NCI-H2107 treated with DMSO at 0.1 percent for 48 hours (cell line): ENCODE data around the gene HOXA10.

Source experiments
- DNase-seq: peaks from one replicate; lab custom pipeline; 2025; ENCODE audit not compliant: unreplicated experiment; lab: John Stamatoyannopoulos, UW

Gene HOXA10

GRCh38 chr7:27191833-27192545, 17.9 kb upstream of the HOXA10 start:
- DNase-seq = no peak

GRCh38 chr7:27191161-27191731, 17.1 kb upstream of the HOXA10 start:
- no peak for DNase-seq

- DNase-seq = no peak
These were observed 16.1 kb upstream of the HOXA10 start for GRCh38 chr7:27189997-27190748.

DNA sequence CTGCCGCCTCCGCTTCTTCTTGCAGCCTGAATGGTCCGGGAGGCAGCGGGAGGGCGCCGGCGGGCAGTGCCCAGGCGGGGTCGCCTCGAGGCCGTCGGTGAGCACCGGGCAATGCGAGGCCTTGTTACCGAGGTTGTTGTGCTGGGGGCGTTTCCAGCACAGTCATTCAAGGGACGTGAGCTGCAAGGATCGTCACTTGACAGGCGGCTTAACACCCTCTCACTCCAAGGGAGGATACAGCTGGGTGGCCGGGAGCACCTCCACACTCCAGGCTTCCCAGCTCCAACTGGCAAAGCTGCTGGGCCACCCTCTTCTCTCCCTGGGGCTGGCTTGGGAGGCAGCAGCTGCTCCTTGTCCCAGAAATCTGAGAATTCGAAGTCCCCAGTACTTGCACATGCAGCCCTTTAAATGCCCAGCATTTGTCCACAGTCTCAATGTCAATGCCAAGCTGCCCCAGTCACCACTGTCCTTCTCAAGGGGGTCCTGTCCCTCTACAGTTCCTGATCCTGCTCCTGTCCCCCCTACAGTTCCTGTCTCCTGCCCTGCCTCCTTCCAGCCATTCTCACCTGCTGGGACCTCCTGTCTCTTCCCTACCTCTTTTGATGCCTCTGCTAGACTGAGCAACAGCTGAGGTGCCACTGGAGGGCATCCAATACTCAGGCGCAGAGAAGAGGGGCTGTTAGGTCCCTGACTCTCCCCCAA, 15.3 kb upstream of the HOXA10 start:
- no peak for DNase-seq

DNA sequence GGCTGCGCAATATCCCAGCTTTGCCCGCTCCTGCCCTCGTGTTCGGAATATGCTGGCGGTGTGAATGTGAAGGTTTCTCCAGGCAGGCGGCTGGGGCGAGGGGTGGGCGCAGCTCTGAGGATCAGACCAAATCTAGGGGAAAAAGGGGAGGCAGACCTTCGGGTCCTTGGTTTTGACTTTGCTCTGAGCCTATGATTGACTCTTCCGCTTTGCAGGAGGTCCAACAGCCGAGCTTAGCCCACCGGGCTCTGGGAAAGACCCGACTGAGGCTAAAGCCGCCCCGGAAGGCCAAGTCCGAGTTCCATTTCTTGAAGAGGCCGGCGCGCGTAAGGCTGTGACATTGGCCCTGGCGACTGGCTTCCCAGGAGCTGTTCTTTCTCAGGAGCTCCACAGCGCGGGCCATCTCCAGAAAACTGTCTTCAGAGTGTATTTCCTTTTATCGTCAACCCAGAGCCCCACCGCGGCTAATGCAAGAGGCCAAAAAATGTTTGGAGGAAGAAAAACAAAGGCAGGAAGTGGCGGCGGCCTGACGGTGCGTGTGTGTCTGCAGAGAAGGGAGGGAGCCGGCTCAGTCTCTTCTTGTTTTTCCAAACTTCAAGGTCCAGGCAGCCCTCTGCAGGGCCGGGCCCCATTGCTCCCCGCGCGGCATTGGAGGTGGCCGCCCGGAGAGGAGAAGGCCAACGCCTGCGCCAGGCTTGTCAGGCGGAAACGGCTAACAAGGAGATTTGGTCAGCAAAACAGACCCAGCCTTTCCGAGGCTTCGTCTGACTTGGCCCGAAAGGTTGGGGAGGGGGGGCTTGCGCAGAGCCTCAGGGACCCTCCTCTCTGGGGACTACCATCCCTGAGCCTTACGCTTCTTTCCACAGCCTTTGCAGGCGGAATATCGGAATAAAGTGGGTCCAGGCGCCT, 14.5 kb upstream of the HOXA10 start:
- DNase-seq = no peak

DNA sequence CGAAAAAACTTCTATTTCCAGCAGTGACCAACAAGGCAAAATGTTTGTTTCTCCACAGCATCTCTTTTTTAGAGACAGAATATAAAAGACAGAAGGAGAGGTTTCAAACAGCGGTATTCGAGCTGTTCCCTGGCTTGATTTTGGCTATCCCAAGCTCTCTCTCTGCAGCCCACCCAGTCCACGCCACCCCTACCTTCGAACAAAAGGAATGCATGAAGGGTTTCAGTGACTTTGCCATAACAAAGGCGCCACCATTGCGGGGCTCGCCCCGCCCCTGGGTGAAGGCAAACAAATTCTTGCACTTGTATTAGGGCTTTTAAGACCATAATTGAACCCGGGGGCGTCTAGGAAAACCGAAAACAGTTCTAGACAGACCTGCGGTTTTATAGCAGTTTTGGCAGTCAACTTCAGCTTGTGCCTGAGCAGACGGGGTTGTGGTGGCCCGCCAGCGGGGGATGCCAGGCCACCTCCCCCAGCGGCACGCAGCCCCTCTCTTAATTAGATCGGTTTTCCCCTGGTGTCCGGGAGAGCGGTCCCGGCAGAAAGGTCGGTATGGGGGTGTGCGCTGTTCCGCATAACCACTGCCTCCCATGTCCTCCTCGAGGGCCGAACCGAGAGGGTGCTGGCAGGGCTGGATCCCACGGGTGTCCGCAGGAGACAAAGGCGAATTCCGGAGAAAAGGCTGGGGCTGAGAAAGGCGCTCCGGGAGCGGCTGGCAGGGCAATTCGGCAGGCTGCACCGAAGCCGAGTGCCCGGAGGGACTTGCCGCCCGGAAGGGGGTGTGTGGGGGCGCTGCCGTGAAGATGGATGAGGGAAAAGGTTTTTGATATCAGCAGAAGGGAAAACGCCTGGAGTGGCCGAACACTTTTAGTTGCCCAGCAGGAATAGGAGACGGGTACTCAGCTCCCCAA, 13.6 kb upstream of the HOXA10 start:
- DNase-seq = no peak

DNA sequence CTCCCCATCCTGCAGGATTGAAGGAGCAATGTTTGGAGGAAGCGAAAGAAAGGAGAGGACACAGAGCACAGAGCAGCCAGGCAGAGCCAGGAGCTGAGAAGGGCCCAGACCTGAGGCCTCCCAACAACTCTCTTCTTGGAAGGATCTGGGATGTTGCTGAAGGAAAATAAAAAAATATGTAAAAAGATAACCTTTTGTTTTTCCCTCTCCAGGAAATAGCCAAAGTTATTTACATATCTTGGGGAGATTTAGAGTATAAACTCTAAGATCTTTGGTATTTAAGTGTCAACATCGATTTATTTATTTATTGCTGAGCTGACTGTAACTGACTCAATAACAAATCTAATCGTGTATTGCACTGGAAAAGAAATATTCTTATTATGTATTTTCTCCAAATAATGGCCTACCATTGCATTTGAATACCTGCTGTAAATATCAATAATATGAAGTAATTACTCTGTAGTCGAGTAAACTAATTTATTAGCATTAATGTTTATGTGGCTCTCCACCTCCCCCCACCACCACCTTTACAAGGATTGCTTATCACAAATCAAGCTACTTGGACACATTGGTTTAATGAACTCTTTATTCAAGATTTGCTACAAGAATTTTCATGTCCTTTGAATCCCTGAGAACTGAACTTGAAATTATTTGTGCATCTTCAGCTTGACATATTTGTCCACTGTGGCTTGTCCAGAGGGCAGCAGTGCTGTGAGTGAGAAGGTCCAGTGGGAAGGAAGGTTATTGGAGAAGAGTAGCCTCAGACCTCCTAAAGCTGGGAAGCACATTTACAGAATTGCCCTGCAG, 12.8 kb upstream of the HOXA10 start:
- no peak for DNase-seq

GRCh38 chr7:27185854-27186667, 11.9 kb upstream of the HOXA10 start:
- no peak for DNase-seq

GRCh38 chr7:27185013-27185853, 11.1 kb upstream of the HOXA10 start, which contains the start of gene HOXA11:
Gene HOXA11 (minus strand): TSS chr7:27185232. CDS start chr7:27185144, 88 bp downstream.
- no peak for DNase-seq

GRCh38 chr7:27184337-27185012, 10.4 kb upstream of the HOXA10 start:
- no peak for DNase-seq

- DNase-seq = no peak
These were observed 9.7 kb upstream of the HOXA10 start for GRCh38 chr7:27183682-27184336.

GRCh38 chr7:27182861-27183681, 9.0 kb upstream of the HOXA10 start:
- no peak for DNase-seq

DNA sequence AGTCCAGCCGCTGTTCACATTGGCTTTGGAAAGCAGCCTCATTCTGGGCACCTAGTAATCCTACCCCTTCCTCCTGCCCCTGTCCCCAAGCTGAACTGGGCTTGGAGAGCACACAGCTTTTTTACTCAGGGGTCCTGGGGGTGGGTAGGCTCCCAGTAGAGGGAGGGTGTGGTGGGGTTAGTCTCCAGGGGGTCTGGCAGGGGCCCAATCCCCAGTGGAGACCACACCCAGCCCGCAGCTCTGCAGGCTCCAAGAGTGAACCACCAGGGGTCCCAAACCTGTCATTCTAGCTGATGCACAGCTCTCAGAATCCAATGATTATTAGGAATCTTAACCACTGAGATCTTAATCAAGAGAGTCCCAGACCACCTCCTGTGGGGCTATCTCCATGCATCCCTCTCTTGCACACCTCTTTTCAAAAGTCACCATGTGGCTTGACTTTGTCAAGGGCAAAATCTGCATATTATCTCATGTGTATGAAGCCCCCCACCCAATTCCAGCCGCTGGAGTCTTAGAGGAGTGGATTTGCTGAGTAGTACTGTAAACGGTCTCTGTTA, 8.2 kb upstream of the HOXA10 start:
- no peak for DNase-seq

DNA sequence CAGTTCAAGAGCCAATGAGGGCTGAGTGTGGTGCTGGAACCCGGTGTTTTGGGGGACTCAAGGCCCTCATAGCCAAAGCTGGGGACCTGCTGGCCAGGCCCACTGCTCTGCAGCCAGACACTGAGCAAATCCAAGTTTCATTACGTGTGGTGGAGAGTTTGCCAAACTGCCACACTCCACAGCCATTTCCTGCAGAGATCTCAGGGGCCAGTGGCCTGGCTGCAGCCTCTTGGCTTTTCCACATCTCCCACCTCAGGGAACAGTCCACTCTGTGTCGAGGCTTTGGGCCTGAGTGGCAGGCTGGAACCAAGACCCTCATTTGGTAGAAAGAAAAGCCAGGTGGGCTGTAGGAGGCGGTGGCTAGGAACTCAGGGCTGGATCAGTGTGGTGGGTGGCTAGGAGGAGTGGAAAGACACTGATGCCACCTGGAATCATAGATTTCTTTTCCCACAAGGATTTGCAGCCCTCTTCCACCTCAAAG, 7.7 kb upstream of the HOXA10 start:
- DNase-seq = no peak
